Transverse colon (tissue), 3 donors: ENCODE measurements around the gene SARS1.

Source experiments
- CTCF ChIP-seq, 5 experiments: fragments of 200-600 bp in 3 of 5; fragments of 450-650 bp in 2 of 5; sonication (generic) in 3 of 5; IDR thresholded peaks; 1 replicate in 2 of 5; 2 replicates in 3 of 5; pipeline ENCODE4 v1.5.1; 2016 to 2017; ENCODE audit warnings: antibody characterized with exemption in 5 of 5, inconsistent platforms in 3 of 5, mild to moderate bottlenecking in 2 of 5, moderate library complexity in 1 of 5
- POLR2A ChIP-seq: fragments of 450-650 bp; IDR thresholded peaks from one replicate; pipeline ENCODE4 v1.6.1; 2016; ENCODE audit warnings: antibody characterized with exemption, mild to moderate bottlenecking, moderate library complexity

- TF ChIP-seq POLR2A (no peak), CTCF (IDR thresholded peaks at IDR 0.05) (no peak)
Measured at GRCh38 chr1:109273570-109274288, 60.0 kb downstream of the SARS1 start.
